ENCODE results near the gene DIP2C. TPM values are rescaled to one million over a fixed set of nuclear protein-coding genes. Genes with fewer than 3 reads are reported as not detected.
"Not testable (repeated sequence)": the region's sequence is repeated elsewhere in the genome, so short reads cannot be mapped to it uniquely, and the experiment has no call there.

The DIP2C gene
- total RNA-seq, 1 donor, result 19.9 TPM

DNA sequence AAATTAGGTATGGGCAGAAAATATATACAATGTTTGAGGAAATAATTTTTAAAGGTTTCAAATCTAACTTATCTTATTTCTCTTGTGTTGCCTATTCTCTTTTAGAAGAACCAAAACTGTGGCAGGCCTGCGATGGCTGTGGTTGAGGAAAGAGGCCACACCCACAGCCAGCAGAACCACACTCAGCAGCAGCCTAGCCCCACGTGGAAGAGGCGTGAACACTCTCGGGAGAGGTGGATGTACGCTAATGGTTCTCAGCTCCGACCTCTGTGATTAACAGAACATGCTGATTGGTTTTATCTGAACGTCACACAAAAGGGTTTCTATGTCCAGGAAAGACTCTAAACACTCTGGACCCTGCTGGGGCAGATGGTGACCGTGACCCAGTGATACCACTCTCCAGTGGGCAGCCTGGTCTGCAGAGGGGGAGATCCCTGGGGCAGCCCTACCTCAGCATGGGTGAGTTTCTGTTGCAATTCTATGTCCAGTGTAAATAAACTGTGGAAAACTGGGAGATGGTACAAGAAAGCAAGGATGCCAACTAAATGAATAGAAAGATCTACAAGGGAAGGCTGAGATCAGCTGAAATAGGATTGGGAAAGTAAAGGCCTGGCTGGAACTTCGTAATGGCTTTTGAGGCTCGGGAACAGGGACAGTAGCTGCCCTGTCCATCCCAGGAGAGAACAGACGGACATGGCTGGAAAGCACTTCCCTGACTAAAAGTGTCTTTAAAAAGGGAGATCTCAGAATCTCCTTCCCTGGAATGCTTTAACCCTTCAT, 26.6 kb downstream of the DIP2C start:
- no peak for DNase-seq (ENCODE audit: low read depth)
- no peak overlapping the region for H3K4me3 ChIP-seq (ENCODE audit: low read depth, low read length)
- TF ChIP-seq, protein P1, sequence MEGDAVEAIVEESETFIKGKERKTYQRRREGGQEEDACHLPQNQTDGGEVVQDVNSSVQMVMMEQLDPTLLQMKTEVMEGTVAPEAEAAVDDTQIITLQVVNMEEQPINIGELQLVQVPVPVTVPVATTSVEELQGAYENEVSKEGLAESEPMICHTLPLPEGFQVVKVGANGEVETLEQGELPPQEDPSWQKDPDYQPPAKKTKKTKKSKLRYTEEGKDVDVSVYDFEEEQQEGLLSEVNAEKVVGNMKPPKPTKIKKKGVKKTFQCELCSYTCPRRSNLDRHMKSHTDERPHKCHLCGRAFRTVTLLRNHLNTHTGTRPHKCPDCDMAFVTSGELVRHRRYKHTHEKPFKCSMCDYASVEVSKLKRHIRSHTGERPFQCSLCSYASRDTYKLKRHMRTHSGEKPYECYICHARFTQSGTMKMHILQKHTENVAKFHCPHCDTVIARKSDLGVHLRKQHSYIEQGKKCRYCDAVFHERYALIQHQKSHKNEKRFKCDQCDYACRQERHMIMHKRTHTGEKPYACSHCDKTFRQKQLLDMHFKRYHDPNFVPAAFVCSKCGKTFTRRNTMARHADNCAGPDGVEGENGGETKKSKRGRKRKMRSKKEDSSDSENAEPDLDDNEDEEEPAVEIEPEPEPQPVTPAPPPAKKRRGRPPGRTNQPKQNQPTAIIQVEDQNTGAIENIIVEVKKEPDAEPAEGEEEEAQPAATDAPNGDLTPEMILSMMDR (IDR thresholded peaks at IDR 0.05; ENCODE audit: insufficient read depth, low read depth, low read length), result no peak

DNA sequence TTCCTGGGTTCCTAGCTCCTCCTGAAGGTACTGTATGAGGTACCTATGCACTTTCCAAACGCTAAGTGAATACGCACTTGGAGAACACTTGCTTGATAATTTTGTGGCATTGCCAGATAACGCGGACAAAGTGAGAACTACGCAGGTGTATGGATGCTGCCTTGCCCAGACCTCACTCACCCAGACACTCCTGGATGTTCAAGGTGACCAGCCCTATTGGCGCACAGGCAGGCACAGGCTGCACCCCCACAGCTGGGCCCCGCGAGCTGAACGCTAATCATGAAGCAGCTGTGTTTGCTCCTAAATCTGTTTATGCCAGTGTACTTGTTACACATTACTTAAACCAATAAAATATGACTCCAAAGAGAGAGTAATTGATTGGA, 27.3 kb downstream of the DIP2C start:
- H3K4me3 ChIP-seq (ENCODE audit: low read depth, low read length), result no peak overlapping the region
- TF ChIP-seq, protein P1 (IDR thresholded peaks at IDR 0.05; ENCODE audit: insufficient read depth, low read depth, low read length), result no peak
- no peak for DNase-seq (ENCODE audit: low read depth)

- DNase-seq (ENCODE audit: low read depth), result no peak
- TF ChIP-seq, protein P1 (IDR thresholded peaks at IDR 0.05; ENCODE audit: insufficient read depth, low read depth, low read length), result no peak
- H3K4me3 ChIP-seq (ENCODE audit: low read depth, low read length), result no peak overlapping the region
Observed at GRCh38 chr10:661597-662222, 27.8 kb downstream of the DIP2C start.

- TF ChIP-seq, protein P1 (IDR thresholded peaks at IDR 0.05; ENCODE audit: insufficient read depth, low read depth, low read length), result no peak
- no peak overlapping the region for H3K4me3 ChIP-seq (ENCODE audit: low read depth, low read length)
- no peak for DNase-seq (ENCODE audit: low read depth)
Observed at GRCh38 chr10:660970-661596, 28.4 kb downstream of the DIP2C start.

DNA sequence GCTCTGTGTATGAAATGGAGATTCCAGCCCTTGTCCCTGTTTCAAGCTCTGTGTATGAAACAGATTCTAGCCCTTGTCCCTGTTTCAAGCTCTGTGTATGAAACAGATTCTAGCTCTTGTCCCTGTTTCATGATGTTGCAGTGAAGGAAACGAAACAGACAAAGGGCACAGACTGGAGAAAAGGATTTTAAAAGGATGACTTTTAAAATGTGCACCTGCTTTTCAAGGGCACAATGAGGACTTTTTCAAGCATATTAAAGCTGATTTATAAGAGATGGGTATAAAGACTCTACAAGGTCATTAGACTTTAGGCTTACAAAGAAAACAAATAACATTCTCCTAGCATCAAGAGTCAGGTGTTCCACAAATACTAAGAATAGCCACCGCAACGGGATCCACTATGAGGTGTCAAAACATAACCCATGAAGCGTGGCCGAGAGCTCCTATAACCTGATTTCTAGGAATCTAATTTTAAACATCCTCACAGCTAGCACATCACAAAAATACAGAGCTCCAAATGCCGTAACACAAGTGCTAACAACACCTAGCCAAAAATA, 29.0 kb downstream of the DIP2C start:
- H3K4me3 ChIP-seq (ENCODE audit: low read depth, low read length), result no peak overlapping the region
- TF ChIP-seq, protein P1 (IDR thresholded peaks at IDR 0.05; ENCODE audit: insufficient read depth, low read depth, low read length), result no peak
- DNase-seq (ENCODE audit: low read depth), result no peak

- no peak overlapping the region for H3K4me3 ChIP-seq (ENCODE audit: low read depth, low read length)
- peak; percentile 82 for DNase-seq (ENCODE audit: low read depth)
- TF ChIP-seq, protein P1 (IDR thresholded peaks at IDR 0.05; ENCODE audit: insufficient read depth, low read depth, low read length), result no peak
Observed at GRCh38 chr10:659688-660141, 29.8 kb downstream of the DIP2C start.

GRCh38 chr10:657816-658350, 31.6 kb downstream of the DIP2C start:
- not testable (repeated sequence) for H3K4me3 ChIP-seq (ENCODE audit: low read depth, low read length); DNase-seq (ENCODE audit: low read depth)
